ENCODE results near the gene OR52W1.
A peak's percentile ranks its signal among the peaks of the same experiment; 100 is the strongest.
"Not testable (repeated sequence)": the region's sequence is repeated elsewhere in the genome, so short reads cannot be mapped to it uniquely, and the experiment has no call there.

Gene OR52W1

DNA sequence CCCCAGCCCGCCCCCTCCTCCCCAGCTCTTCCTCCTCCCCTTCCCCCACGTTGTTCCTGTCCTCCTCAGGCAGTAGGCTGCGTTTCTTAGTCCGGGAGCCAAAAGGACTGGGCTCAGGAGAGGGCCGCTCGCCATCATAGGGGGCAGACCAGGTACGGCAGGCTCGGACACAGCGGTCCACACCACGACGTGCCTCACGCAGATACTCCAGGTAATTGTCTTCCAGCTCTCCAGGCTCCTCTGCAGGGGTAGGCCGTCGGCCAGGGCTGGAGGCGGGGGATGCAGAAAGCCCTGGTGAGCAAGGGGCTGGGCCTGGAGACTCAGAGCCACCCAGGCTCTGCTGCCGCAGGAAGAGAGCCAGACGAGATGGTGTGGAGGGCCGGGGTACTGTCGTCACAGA lies 18.7 kb downstream of the OR52W1 start:
- no peak for DNase-seq (ENCODE audit: low read depth in 2 of 2)

DNA sequence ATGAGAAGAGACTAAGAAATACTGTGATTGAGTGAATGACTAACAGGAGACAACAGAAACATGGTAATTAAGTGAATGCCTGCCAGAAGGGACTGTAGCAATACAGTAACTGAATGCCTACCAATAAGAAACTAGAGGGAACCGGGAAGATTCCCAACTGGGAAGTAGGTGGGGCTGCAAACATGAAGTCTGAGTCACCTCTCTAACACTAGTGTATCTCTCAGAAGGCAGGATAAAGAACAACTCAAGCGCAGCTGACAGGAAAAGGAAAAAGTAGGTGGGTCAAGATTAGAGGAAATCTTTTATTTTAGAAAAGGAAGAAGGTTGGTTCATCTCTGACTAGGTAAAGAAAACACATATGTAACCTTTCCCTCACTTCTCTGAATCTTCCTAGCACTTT lies 20.3 kb downstream of the OR52W1 start:
- DNase-seq (ENCODE audit: low read depth in 2 of 2), result no peak

DNA sequence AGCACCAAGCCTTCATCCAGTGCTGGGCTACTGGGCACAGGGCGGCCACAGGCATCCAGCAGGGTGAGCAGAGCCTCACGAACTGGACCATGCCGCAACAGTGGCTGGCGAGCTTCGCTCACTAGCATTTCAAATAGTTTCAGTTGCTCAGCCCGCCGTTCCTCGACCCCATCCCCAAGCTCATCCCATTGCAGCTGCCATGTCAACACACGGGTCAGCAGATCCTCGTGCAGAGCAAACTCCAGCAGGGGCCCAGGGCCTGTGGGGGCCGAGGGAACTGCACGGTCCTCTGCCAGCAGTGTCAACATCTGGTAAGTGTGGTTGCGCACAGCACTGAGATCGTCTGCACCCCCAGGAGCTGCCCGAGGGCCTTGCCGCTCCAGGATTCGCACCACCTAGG lies 24.8 kb downstream of the OR52W1 start:
- DNase-seq (ENCODE audit: low read depth in 2 of 2), result no peak

DNA sequence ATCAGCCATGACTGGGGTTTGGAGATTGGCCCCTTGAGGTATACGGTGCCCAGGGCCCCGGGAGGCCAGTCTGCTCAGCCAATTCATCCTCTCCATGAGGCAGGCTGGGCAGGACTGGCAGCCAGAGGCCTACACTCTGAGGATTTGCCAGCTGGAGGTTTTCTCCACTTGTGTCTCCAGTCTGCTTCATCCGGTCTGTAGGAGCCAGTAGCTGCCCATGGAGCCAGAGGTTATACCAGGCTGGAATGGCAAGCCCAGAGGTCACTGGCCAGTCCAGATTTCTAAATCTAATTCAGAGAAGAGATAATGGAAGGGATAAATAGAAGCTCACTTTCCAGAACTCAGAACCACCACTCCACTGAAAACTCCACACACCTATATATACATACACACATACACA lies 25.4 kb downstream of the OR52W1 start:
- DNase-seq (ENCODE audit: low read depth in 2 of 2), result no peak

DNA sequence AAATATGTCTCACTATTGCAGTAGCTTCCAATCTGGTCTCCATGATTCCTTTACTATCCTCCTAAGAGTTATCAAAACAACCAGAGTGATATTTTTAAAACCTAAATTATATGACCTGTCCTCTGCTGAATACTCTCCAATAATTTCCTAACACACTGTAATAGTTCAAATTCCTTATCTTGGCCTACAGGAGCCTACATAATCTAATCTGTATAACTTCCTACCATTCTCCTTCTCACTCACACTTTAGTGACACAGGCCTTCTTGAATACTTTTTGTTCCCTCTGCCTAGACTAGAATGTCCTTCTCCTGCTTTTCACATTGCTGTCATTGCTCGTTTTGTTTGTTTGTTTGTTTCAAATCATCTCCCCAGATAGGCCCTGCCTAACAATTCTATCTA lies 26.0 kb downstream of the OR52W1 start:
- DNase-seq (ENCODE audit: low read depth in 2 of 2), result no peak

DNA sequence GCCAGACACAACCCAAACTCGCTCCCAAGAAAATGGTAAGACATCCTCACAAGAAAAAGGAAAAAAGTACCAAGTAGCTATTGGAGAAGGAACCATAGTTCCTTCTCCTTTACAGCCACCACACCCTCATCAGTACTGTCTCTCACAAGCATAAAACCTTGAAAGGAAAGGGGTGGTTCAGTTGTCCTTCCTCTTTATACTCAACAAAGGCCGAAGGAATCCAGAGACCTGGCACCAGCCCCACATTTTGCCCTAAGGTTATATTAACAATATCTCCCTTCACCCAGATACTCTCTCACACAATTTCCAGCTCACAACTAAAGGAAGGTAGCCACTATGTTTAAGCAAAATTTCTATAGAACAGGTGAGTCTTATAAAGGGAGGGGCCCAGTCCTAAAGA lies 26.9 kb downstream of the OR52W1 start:
- no peak for DNase-seq (ENCODE audit: low read depth in 2 of 2)

DNA sequence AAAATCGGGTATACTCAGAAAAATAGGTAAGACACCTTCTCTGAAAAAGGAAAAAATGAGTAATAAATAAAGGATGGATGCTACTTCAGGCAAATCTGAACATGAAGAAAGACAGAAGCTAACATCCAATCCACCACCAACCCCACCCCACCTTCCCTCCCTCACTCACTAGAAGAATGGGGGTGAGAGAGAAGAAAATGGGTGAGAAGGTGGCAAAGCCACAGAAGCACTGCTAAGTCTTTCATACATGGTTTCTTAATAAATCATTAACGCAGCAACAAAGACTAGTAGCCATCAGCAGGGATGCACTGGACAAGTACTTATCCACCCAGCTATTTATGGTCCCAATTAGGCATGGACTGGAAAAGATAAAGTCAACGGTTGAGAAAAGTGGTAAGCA lies 29.5 kb downstream of the OR52W1 start:
- DNase-seq (ENCODE audit: low read depth in 2 of 2), result no peak

DNA sequence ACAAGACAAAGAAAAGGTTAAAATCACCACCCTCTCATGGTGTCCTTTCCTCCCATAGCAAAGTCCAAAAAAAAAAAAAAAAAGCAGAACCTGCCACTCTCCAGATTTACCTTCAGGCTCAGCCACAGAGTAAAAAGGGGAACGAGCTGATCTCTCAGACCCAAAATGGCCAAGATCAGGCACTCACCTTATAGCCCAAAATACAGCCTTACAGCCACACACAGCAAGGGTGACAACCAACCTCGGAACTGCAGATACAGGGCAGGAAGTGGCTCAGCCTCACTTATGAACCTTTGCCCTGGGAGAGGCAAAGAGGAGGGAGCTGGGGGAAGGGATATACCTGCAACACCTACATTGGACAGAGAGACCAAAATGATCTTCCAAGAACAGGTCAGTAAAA lies 30.9 kb downstream of the OR52W1 start:
- DNase-seq (ENCODE audit: low read depth in 2 of 2), result no peak

DNA sequence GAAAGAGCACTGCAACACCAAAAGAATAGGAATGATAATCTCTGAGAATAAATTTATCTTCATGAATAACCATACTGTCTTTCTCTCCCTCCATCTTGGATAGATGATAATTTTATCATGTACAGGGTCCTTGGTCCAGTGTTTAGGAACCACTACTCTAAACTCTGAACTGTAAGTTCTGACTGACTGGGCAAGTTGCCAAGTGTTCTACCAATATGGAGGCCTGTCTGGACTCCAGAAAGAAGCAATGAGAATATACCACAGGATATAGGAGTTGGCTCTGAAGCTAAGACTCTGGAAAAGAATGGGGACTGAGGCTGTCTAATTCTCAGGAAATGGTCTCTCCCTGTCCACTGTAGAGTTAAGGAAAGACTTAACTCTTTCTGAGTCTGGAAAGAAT lies 33.9 kb downstream of the OR52W1 start:
- DNase-seq (ENCODE audit: low read depth in 2 of 2), result no peak

DNA sequence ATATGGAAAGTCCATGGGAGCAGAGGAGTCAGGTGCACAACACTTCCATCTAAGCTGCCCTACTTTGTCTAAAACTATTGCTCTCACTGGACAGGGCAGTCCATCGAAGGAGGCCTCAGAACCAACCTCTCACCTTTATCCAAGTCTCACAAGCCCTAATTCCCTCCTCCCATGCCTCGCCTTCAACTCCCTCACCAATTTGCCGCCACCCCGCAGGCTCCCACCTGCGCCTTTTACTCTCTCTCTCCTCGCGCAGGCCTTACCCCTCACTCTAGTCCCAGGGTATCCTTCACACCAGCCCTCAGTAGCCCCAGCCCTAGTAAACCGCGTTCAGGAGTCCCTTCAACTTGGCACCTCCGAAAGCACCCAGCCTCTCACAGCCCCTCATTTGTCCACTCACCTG lies 35.0 kb downstream of the OR52W1 start:
- DNase-seq (ENCODE audit: low read depth in 2 of 2), result no peak

DNA sequence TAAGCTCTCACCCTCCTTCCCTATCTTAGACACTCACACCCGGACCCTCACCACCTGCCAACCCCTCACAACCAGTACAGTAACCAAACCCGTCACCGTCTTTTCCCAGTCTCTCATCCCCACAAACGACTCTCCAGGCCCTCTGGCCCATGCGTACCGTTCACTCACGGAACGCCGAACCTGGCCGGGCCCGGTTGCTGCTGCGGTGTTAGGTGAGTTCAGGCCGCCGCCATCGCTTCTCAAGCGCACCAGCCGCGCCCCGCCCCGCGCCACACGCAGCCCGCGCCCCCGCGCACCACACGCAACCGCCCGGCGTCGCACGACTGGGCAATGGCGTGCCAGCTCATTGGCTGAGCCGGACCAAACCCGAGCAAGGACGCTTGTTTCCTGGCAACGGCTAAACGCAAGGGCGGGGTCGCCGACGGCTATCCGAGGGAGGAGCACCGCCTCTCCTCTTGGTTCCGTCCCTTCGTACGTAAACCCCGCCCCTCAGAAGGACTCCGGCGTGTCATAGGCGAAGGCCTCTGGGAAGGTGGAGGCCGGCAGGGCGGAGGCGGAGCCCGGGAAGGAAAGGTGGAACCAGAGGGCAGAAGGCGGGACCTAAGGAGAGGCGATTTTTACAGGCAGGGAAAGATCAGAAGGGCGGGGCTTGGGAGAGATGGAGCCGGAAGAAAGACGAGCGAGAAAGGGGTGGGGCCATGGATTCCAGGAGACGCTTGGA lies 35.5 kb downstream of the OR52W1 start, which contains the start of gene FHIP1B:
FHIP1B (minus strand) TSS at position 250 of the 721 bp plus-strand sequence. CDS start 10,120 bp downstream, outside the sequence.
- peak; percentile 96 to 99 for DNase-seq (ENCODE audit: low read depth in 2 of 2)

DNA sequence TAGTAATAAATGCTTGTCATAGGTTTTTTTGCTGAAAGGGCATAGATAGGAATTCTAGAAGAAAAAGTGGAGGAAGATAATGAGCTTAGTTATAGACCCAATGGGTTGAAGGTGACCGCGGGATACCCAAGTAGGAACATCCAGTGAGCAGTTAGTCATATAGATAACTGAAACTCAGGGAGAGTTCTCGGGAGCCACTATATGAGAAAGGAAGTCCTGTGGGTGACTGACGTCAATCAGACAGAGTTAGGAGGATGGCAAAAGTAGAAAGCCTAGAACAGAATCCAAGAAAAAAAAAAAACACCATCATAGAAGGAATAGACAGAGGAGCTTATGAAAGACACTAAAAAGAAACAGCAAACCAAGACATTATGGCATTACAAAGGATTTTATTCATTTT lies 38.2 kb downstream of the OR52W1 start:
- DNase-seq (ENCODE audit: low read depth in 2 of 2), result no peak

DNA sequence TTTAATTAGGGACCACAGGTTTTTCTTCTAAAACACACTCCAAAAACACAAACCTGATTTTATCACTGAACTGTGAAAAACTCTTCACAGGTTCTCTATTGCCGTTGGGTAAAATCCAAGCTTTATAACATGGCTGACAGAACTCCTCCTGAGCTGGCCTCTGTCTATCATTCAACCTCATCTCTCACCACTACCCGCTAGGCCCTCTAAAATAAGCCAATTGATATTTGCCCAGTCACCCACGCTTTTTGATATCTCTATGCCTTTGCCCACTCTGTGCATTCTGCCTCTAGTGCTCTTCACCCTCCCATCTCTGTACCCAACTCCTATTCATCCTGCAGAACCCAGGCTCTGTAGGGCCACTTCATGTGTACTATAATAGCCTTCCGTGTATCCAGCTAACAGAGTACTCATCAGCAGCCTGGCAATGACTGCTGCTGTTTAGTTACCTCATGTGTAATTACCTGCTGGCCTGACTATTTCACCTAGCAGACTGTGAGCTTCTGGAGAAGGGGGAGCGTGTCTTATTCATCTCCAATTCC lies 38.8 kb downstream of the OR52W1 start:
- no peak for DNase-seq (ENCODE audit: low read depth in 2 of 2)

DNA sequence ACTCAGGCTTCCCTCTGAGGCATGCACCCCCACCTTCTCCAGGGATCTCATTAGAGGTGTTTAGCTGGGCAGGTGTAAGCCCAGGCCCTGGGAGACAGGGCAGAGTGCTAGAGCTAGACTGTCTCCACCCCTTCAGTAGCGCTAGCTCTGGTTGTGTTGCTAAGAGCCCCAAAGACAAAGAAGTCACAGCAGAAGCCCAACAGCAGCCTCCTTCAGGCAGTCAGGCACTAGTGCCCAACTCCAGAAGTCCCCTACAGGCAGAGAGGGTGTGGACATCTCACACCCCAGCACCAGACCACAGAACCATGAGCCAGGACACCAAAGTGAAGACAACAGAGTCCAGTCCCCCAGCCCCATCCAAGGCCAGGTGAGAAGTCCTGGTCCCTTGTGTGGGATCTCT lies 39.9 kb downstream of the OR52W1 start, which contains the start of gene CNGA4:
CNGA4 (plus strand) TSS at position 188 of the 400 bp plus-strand sequence; CDS start at position 306, 118 bp downstream.
- DNase-seq (ENCODE audit: low read depth in 2 of 2), result no peak

DNA sequence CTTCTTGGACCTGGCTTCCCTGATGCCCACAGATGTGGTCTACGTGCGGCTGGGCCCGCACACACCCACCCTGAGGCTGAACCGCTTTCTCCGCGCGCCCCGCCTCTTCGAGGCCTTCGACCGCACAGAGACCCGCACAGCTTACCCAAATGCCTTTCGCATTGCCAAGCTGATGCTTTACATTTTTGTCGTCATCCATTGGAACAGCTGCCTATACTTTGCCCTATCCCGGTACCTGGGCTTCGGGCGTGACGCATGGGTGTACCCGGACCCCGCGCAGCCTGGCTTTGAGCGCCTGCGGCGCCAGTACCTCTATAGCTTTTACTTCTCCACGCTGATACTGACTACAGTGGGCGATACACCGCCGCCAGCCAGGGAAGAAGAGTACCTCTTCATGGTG lies 41.1 kb downstream of the OR52W1 start:
- no peak for DNase-seq (ENCODE audit: low read depth in 2 of 2)

DNA sequence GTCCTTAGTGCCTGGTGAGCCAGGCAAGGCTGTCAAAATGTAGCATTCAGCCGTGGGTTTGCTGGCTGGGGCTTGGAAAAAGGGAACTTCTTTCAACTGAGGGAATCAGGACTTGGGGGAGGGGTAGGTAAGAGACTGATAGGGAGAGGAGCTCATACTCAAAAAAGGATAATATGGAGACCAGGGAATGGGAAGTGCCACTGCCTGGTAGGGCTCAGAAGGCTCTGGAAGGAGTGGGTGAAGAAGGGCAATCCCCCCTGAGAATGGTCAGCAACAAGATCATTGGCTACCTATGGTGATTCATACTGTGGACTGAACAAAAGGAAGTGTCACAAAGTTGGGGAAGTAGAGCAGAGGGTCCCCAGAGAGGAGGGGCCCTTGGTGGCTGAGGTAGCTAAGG lies 41.8 kb downstream of the OR52W1 start:
- DNase-seq (ENCODE audit: low read depth in 2 of 2), result no peak

DNA sequence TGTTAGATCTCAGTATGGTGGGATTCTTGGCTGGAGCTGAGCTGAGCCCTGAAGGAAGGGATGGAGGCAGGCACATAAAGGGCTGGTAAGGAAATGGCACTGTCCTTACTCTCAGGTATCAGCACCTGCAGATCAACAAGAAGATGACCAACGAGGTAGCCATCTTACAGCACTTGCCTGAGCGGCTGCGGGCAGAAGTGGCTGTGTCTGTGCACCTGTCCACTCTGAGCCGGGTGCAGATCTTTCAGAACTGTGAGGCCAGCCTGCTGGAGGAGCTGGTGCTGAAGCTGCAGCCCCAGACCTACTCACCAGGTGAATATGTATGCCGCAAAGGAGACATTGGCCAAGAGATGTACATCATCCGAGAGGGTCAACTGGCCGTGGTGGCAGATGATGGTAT lies 42.3 kb downstream of the OR52W1 start:
- DNase-seq (ENCODE audit: low read depth in 2 of 2), result no peak

DNA sequence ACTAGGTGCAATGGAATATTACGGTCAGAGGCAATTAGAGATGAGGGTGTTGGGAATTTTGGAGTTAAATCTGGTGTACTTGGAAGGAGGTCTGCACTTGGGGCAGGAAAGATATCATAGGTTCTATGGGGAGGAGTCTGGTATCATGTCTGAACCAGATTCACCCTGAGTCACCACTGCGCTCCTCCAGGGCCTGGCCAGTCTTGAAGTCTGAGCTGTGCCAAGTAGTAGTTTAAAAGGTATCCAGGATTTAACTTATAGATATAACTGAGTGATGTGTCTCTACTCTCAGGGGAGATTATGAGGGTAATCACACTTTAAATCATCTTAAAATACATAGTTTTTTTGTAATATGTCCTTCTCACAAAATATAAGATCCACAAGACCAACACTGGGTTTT lies 46.5 kb downstream of the OR52W1 start:
- no peak for DNase-seq (ENCODE audit: low read depth in 2 of 2)

DNA sequence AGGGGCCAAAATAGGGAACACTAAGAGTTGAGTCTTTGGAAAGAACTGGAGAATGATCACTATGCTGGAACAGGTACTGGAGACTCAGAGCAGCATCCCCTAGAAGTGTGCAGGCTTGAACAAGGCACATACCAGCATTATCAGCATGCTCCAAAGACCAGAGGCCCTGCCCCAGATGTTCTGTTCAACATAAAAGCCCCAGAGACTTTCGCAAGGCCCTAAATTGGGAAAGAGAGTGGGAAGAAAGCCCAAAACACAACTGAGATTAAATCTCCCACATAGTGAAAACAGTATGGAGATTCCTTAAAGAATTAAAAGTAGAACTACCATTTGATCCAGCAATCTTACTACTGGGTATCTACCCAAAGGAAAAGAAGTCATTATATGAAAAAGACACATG lies 49.2 kb downstream of the OR52W1 start:
- DNase-seq (ENCODE audit: low read depth in 2 of 2), result no peak

DNA sequence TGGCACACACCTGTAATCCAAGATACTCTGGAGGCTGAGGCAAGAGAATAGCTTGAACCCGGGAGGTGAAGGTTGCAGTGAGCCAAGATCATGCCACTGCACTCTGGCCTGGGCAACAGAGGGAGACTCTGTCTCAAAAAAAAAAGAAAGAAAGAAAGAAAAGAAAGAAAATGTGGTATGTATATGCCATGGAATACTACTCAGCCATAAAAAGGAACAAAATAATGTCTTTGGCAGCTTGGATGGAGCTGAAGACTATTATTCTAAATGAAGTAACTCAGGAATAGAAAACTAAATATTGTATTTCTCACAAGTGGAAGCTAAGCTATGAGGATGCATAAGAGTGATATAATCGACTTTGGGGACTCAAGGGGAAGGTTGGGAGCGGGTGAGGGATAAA lies 49.9 kb downstream of the OR52W1 start:
- not testable (repeated sequence) for DNase-seq (ENCODE audit: low read depth in 2 of 2)
